Measurements from ENCODE around the gene ADGRG1.
"Not testable (repeated sequence)": the region's sequence is repeated elsewhere in the genome, so short reads cannot be mapped to it uniquely, and the experiment has no call there.

Gene ADGRG1

DNA sequence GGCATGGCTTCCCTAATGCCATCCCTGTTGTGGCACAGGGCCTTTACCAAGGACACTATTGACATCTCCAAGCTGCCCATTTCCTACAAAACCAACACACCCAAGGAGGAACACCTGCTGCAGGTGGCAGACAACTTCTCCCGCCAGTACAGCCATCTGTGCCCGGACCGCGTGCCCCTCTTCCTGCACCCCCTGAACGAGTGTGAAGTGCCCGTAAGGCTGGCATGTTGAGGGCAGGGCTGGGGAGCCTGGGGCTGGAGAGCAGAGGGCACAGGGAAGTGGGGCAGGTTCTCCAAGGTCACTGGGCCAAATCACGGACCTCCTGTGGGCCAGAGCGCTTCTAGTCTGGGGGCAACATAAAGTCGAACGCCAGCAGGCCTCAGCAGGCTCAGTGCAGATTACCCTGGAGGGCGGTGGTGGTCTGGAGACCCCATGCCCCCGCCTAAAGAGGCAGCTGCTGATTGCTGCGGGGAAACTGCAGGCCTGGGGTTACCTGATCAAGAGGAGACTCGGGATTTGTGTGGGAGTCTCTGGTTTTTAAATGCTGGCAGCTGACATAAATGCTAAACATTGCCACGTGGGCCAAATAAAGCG is 70.5 kb downstream of the ADGRG1 start:
- no peak for DNase-seq (ENCODE audit: low spot score)

DNA sequence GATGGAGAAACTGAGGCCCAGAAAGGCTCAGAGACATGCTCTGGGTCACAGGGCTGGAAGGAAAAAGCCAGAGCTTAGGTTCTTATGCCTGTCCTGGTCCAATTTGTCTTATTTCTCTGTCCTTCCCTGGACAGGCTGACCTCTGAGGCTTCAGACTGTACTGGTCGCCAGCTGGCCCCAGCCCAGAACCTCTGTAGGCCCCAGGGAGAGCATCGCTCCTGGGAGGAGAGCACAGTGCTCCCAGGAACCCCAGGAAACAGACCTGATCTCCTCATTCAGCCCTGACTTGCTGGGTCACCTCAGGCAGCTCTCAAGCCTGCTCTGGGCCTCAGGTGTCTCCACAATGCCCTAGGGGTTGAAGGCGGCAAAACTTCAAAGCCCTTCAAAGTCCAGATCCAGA is 71.1 kb downstream of the ADGRG1 start:
- no peak for DNase-seq (ENCODE audit: low spot score)

DNA sequence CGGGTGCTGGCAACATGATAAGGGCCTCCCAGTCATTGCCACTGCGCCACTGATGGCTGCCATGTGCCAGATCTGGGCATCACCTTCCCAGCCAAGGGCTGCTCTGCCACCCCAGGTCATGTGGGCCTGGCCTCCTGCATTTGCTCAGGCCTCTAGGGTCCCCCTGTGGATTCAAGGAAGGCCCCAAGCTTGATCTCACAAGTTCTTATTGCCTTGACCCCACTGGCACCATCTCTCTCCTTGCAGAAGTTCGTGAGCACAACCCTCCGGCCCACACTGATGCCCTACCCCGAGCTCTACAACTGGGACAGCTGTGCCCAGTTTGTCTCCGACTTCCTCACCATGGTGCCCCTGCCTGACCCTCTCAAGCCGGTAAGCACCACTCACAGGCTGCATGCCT is 71.5 kb downstream of the ADGRG1 start:
- DNase-seq (ENCODE audit: low spot score) = no peak

DNA sequence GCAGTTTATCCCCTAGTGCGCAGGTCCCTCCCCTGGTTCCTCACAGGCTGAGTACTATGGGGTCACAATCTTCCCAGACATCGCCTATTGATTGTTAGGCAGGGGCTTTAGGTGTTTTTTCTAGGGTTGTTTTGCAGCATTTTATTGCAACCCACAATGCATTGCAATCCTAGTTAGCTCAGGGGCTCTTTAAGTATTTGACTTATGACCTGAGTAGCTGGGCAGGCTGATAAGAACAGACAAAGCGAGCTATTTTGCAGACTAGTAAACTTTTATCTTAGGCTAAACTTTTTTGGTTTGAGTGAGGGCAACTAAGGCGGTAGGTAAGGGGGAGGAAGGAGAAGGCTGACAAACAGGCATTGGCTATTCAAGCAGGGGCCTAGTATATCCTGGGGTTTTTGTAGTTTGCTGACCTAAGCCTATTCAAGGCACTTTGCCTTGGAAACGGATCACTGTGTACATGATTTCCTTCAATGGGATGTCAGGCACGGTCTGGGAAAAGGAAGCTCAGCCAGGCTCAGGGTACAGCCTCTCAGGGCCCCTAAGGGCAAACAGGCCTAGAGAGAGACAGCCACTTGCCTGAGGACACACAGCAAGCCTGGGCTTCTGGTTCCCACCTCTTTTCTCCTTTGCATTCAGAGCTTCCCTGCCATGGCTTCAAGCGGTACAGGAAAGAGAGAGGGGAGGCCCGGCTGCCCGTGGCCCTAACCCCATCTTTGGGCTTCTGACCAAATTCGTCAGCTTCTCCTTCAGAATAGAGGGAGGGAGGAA is 72.5 kb downstream of the ADGRG1 start:
- no peak for DNase-seq (ENCODE audit: low spot score)

DNA sequence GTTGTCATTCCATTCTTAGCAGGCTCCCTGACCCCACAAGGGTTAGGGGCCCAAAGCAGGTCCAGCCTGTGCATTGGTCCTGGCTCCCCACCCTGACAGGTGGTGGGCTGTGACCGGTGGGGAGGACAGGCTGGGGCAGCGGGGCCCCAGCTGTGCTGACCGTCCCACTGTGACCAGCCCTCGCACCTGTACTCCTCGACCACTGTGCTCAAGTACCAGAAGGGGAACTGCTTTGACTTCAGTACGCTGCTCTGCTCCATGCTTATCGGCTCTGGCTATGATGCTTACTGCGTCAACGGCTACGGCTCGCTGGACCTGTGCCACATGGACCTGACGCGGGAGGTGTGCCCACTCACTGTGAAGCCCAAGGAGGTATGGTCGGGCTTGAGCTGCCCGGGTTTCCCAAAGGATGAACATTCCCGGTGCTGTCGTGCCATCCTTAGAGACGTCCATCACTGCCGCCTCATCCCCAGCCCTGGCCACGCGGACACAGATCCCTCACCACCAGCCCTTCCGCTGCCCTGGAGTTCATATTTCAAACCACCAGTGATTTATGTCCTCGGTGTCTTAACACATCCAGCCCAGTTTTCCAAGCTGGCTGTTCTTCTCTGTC is 73.4 kb downstream of the ADGRG1 start:
- DNase-seq (ENCODE audit: low spot score) = no peak

DNA sequence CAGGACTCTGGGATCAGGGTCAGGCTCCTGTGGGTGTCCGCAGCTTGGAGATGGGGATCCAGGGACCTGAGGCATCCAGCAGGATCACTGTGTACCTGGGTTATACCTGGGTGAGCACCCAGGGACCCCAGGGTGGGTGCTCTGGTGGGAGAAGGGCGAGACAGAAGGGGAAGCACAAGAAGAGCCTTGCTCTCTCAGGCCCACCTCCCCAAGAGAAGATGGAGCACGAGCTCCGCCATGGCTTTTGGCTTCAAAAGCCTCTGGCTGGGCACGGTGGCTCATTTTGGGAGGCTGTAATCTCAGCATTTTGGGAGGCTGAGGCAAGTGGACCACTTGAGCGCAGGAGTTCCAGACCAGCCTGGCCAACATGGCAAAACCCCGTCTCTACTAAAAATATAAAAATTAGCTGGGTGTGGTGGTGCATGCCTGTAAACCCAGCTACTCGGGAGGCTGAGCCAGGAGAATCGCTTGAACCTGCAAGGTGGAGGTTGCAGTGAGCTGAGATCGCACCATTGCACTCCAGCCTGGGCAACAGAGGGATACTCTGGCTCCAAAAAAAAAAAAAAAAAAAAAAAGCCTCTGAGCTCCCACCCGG is 75.1 kb downstream of the ADGRG1 start:
- DNase-seq (ENCODE audit: low spot score) = no peak

DNA sequence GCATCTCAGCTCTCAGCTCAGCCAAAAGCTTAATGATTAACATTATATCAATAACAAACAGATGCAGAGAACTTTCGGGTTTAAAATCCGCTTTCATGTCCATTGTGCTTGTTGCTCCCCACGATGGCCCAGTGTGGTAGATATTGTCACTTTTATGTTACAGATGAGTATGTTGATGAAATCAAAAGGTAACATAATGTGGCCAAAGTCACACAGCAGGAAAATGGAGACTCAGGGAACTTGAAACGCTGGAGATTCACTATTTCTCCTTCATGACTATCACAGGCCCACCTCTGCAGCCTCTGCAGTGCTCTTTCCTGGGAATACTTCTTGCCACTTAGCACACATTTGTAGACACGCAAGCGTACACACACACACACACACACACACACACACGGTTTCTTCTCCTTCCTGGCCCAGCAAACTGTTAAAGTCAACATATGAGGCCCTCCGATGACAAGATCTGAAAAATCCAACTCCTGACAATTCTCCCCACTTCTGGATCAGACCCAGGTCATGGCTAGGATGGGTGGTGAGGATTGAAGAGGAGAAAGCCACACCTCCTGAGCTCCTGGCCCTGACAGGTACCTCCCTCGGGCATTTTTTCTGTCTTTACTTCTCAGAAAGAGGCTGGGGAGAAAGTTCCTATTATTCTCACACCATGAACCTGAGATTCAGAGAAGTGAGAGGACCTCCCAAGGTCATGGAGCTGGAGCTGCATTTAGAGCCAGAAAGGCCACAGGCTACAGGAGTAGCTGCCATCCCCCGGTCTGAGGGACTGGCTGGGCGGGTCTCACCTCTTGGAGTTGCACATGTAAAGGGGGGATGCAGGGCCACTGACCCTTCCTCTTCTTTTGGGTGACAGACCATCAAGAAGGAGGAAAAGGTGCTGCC is 75.8 kb downstream of the ADGRG1 start:
- DNase-seq (ENCODE audit: low spot score) = no peak

DNA sequence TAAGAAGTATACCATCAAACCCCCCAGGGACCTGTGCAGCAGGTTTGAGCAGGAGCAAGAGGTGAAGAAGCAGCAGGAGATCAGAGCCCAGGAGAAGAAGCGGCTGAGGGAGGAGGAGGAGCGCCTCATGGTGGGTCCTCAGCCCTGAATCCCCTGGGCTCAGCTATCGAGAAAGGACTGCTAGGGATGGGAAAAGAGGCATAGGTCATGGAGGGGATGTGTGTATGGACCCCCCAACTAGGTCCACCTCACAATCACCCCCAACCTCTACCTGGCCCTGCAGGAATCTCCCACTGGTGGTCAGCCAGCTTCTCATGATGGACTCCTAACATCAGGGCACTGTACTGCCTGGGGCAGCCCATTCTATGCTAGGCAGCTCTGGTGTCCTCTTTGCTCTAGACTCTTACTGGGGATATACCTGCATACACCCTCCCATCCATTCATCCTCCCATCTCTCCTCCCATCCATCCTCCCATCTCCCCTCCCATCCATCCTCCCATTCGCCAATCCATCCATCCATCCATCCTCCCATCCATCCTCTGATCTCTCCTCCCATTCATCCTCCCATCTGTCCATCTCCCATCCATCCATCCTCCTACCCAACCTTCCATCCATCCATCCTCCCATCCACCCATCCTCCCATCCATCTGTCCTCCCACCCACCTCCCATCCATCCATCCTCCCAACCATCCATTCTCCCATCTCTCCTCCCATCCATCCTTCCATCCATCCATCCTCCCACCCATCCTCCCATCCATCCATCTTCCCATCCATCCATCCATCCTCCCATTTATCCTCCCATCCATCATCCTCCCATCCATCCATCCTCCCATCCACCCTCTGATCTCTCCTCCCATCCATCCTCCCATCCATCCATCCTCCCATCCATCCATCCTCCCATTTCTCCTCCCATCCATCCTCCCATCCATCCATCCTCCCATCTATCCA is 76.7 kb downstream of the ADGRG1 start:
- no peak for DNase-seq (ENCODE audit: low spot score)

DNA sequence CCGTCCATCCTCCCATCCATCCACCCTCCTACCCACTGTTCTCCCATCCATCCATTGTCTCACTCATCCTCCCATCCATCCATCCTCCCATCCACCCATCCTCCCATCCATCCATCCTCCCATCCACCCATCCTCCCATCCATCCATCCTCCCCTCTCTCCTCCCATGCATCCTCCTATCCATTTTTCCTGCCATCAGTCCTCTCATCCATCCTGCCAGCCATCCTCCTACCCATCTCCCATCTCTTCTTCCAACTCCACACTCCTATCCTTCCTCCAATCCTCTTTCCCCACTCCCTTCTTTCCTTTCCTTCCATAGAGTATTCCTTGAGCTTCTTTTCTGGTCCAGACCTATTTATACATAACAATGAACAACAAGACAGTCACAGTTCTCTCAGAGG is 78.3 kb downstream of the ADGRG1 start:
- no peak for DNase-seq (ENCODE audit: low spot score)

DNA sequence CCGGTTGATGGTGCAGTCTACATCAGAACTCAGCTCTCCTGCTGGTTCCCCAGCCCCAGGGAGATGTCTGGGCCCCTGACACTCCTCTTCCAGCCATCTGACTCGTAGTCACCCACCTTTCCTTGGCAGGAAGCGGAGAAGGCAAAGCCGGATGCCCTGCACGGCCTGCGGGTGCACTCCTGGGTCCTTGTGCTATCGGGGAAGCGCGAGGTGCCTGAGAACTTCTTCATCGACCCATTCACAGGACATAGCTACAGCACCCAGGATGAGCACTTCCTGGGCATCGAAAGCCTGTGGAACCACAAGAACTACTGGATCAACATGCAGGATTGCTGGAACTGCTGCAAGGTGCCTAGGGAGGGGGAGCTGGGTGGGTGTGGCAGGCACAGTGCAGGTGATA is 78.9 kb downstream of the ADGRG1 start:
- DNase-seq (ENCODE audit: low spot score) = no peak

DNA sequence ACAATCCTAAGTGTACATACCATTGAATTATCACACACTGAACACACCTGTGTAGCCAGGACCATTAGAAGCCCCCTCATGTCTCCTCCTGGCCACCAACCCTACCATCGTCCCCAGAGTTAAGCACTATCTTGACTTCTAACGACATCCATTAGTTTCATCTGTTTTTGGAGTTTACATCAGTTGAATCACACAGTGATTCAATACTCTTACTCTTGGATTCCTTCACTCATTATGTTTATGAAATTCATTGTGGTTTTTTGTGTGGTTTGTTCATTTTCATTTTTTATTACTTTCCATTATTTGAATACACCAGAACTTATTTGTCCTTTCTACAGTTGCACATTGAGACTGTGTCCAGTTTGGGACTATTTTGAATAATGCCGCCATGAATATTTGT is 79.7 kb downstream of the ADGRG1 start:
- no peak for DNase-seq (ENCODE audit: low spot score)

DNA sequence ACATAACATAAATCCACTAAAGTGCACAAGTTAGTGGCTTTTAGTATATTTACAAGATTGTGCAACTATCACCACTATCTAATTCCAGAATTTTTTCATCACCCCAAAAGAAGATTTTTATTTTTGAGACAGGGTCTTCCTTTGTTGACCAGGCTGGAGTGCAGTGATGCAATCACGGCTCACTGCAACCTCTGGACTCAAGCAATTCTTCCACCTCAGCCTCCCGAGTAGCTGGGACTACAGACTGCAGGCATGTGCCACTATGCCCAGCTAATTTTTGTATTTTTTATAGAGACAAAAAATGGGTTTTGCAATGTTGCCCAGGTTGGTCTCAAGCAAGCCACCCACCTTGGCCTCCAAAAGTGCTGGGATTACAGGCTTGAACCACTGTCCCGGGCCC is 81.2 kb downstream of the ADGRG1 start:
- no peak for DNase-seq (ENCODE audit: low spot score)

DNA sequence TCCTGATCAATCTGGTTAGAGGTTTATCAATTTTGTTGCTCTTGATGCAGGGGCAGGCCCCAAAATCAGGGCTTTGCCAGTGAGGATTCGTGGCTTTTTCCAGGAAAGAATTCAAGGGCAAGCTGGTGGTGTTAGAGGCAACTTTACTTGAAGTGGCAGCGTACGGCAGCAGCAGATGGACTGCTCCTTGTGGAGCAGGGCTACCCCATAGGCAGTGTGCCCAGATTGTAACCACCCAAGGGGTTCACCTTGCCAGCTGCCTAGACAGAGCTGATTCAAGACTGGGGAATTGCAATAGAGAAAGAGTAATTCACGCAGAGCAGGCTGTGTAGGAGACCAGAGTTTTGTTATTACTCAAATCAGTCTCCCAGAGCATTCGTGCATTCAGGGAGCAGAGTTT is 82.9 kb downstream of the ADGRG1 start:
- DNase-seq (ENCODE audit: low spot score) = no peak

DNA sequence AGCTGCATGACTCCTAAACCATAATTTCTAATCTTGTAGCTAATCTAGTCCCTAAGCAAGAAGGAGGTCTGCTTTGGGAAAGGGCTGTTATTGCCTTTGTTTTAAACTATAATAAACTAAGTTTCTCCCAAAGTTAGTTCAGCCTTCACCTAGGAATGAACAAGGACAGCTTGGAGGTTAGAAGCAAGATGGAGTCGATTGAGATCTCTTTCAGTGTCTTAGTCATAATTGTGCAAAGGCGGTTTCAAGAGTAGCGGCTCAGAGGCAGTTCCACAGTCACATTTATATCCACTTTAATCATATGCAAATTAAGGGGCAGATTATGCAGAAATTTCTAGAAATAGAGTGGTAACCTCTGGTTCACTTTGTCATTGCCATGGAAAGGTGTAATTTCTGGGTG is 83.6 kb downstream of the ADGRG1 start:
- no peak for DNase-seq (ENCODE audit: low spot score)

DNA sequence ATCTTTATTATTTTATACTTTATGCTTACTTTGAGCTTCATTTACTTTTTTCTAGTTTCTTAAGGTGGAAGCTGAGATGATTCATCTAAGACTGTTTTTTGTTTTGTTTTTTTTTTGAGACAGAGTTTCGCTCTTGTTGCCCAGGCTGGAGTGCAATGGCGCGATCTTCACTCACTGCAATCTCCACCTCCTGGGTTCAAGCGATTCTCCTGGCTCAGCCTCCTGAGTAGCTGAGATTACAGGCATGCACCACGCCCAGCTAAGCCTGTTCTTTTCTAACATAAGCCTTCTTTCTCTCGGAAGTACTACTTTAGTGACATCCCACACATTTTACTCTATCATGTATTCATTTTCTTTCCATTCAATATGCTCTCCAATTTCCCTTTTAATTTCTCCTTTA is 84.1 kb downstream of the ADGRG1 start:
- DNase-seq (ENCODE audit: low spot score) = not testable (repeated sequence)

DNA sequence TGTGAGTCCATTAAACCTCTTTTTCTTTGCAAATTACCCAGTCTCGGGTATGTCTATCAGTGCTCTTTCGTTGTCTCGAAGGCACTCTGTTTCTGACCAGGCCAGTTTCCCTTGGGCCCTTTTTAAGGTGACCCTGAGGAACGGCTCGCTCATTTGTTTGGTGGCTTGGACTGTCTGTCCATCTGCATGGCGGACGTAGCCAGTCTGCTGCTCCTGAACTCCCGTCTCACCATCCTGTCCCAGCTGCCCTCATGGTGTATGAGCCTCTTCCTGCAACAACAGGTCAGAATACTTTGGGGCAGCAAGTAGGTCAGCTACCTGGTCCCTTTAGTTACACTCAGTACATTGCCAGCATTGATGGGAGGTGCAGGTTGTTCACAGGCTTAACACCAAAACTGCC is 85.2 kb downstream of the ADGRG1 start:
- DNase-seq (ENCODE audit: low spot score) = no peak

DNA sequence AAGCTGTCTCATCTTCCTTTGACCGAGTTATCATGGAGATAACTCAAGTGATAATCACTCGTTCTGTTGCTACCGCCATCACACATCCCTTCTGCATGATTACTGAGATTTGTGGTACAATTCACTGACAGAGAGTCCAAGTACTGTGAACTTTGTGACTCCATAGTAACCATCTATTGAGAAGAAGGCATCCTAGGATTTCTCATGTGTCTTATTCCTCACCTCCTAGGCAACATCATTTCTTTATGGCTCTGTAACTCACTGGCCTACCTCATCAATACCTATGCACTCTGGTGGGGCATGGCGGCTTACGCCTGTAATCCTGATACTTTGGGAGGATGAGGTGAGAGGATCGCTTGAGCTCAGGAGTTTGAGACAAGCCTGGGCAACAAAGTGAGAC is 85.6 kb downstream of the ADGRG1 start:
- DNase-seq (ENCODE audit: low spot score) = no peak

Measured in putamen (tissue), 1 donor.